Midbrain (tissue), 1 donor: ENCODE measurements around the gene DHRS1.
A peak's percentile ranks its signal among the peaks of the same experiment; 100 is the strongest.

Experiments
- DNase-seq: peaks from one replicate; lab custom pipeline; 2025; lab: John Stamatoyannopoulos, UW

The DHRS1 gene

GRCh38 chr14:24282736-24283135 lies 16.8 kb downstream of the DHRS1 start:
- no peak for DNase-seq

- DNase-seq: no peak
Observed at GRCh38 chr14:24281636-24282035, 17.9 kb downstream of the DHRS1 start.

- no peak for DNase-seq
Observed at GRCh38 chr14:24280797-24281460, 18.7 kb downstream of the DHRS1 start.

- peak; percentile 78 for DNase-seq
Observed at GRCh38 chr14:24279301-24280186, 20.0 kb downstream of the DHRS1 start.

- DNase-seq: no peak
Observed at GRCh38 chr14:24278424-24278823, 21.2 kb downstream of the DHRS1 start.

- DNase-seq: no peak
Observed at GRCh38 chr14:24277606-24278321, 21.8 kb downstream of the DHRS1 start.

- no peak for DNase-seq
Observed at GRCh38 chr14:24277071-24277470, 22.5 kb downstream of the DHRS1 start.

- DNase-seq: peak; percentile 12
Observed at GRCh38 chr14:24274101-24274543, 25.5 kb downstream of the DHRS1 start.

- DNase-seq: no peak
Observed at GRCh38 chr14:24273422-24273998, 26.1 kb downstream of the DHRS1 start.

- DNase-seq: no peak
Observed at GRCh38 chr14:24272467-24272866, 27.1 kb downstream of the DHRS1 start.

GRCh38 chr14:24271834-24272263 lies 27.7 kb downstream of the DHRS1 start:
- no peak for DNase-seq

- DNase-seq: peak; percentile 86
Observed at GRCh38 chr14:24271134-24271833, 28.3 kb downstream of the DHRS1 start, which contains the start of gene RABGGTA. TSS of gene RABGGTA (minus strand) at chr14:24271597. CDS start at chr14:24271115, 482 bp downstream.

GRCh38 chr14:24270537-24271133 lies 28.9 kb downstream of the DHRS1 start:
- DNase-seq: no peak

GRCh38 chr14:24269910-24270536 lies 29.6 kb downstream of the DHRS1 start:
- DNase-seq: no peak

GRCh38 chr14:24269368-24269767 lies 30.2 kb downstream of the DHRS1 start:
- no peak for DNase-seq

- DNase-seq: no peak
Observed at GRCh38 chr14:24268225-24268624, 31.4 kb downstream of the DHRS1 start.

- DNase-seq: no peak
Observed at GRCh38 chr14:24267516-24267915, 32.1 kb downstream of the DHRS1 start.

GRCh38 chr14:24266344-24267244 lies 33.0 kb downstream of the DHRS1 start:
- no peak for DNase-seq

- DNase-seq: no peak
Observed at GRCh38 chr14:24264298-24264697, 35.3 kb downstream of the DHRS1 start.
